DOHH2 (cell line): ENCODE measurements around the gene MAGOH.

Experiments
- H3F3A ChIP-seq: fragments of 200-600 bp; sonication (generic), shearing (Covaris generic); 2 replicates; pipeline ENCODE4 v1.6.0; 2016; ENCODE audit warnings: antibody characterized with exemption, mild to moderate bottlenecking; ENCODE audit not compliant: control insufficient read depth, insufficient read depth
- H3K27ac ChIP-seq: fragments of 200-600 bp; sonication (generic); 2 replicates; pipeline ENCODE4 v1.5.1; 2014; ENCODE audit warnings: low read depth, mild to moderate bottlenecking, low read length, moderate library complexity
- H3K27me3 ChIP-seq: fragments of 200-600 bp; sonication (generic); 2 replicates; pipeline ENCODE4 v1.6.1; 2014; ENCODE audit warnings: mild to moderate bottlenecking, low read length, mixed read lengths; ENCODE audit not compliant: control insufficient read depth
- H3K36me3 ChIP-seq: fragments of 200-600 bp; sonication (generic); 2 replicates; pipeline ENCODE4 v1.6.1; 2014; ENCODE audit warnings: mild to moderate bottlenecking, low read length, moderate library complexity, mixed read lengths; ENCODE audit not compliant: control insufficient read depth
- H3K4me1 ChIP-seq: fragments of 200-600 bp; sonication (generic); 2 replicates; pipeline ENCODE4 v1.6.1; 2014; ENCODE audit warnings: mild to moderate bottlenecking, low read length, mixed read lengths; ENCODE audit not compliant: control insufficient read depth
- H3K4me2 ChIP-seq: fragments of 200-600 bp; sonication (generic); 2 replicates; pipeline ENCODE4 v1.6.0; 2014; ENCODE audit warnings: mild to moderate bottlenecking, low read length, moderate library complexity
- H3K4me3 ChIP-seq: fragments of 200-600 bp; sonication (generic); 2 replicates; pipeline ENCODE4 v1.5.1; 2014; ENCODE audit warnings: mild to moderate bottlenecking, low read length, mixed read lengths
- H3K79me2 ChIP-seq: fragments of 200-600 bp; sonication (generic); 2 replicates; pipeline ENCODE4 v1.6.1; 2014; ENCODE audit warnings: mild to moderate bottlenecking, low read length, mixed read lengths; ENCODE audit not compliant: control insufficient read depth
- H3K9me2 ChIP-seq: fragments of 200-600 bp; sonication (generic); replicated peaks from 2 replicates; pipeline ENCODE4 v1.6.1; 2014; ENCODE audit warnings: mild to moderate bottlenecking, low read length, mixed read lengths; ENCODE audit not compliant: control insufficient read depth
- H3K9me3 ChIP-seq: fragments of 200-600 bp; sonication (generic); 2 replicates; pipeline ENCODE4 v1.6.1; 2014; ENCODE audit warnings: antibody characterized with exemption, low read length, mixed read lengths; ENCODE audit not compliant: control insufficient read depth, insufficient read depth
- H4K20me1 ChIP-seq: fragments of 200-600 bp; sonication (generic); 2 replicates; pipeline ENCODE4 v1.6.0; 2014; ENCODE audit warnings: low read depth, mild to moderate bottlenecking, antibody characterized with exemption, low read length, moderate library complexity; ENCODE audit not compliant: control insufficient read depth, insufficient read depth
- EZH2phosphoT487 ChIP-seq: fragments of 200-600 bp; sonication (generic); IDR thresholded peaks from 2 replicates; pipeline ENCODE4 v1.6.1; 2017; ENCODE audit warnings: borderline replicate concordance, mild to moderate bottlenecking, antibody characterized with exemption, low read length, moderate library complexity, mixed read lengths
- TF ChIP-seq, protein P1 (sequence below): fragments of 200-600 bp; sonication (generic); IDR thresholded peaks from one replicate; pipeline ENCODE4 v1.5.1; 2014; ENCODE audit warnings: antibody characterized with exemption, mild to moderate bottlenecking, low read depth, low read length; ENCODE audit not compliant: poor library complexity, severe bottlenecking

Gene MAGOH

DNA sequence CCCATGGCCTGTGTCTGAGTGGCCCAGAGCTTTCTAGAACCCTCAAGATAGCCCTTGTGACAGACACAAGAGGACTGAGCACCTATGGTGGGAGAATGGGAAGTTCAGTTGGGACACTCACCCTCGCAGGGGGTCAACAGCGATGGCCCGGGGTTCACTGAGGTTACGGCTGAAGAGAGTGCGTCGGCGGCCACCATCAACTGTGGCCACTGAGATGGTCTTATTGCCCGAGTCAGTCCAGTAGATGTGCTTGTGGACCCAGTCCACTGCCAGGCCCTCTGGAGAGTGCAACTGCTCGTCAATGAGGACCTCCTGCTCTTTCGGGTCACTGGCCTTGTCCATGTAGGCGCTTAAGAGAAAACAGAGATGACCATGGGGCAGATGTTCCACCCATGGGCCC is 25.7 kb upstream of the MAGOH start:
- TF ChIP-seq, protein P1, sequence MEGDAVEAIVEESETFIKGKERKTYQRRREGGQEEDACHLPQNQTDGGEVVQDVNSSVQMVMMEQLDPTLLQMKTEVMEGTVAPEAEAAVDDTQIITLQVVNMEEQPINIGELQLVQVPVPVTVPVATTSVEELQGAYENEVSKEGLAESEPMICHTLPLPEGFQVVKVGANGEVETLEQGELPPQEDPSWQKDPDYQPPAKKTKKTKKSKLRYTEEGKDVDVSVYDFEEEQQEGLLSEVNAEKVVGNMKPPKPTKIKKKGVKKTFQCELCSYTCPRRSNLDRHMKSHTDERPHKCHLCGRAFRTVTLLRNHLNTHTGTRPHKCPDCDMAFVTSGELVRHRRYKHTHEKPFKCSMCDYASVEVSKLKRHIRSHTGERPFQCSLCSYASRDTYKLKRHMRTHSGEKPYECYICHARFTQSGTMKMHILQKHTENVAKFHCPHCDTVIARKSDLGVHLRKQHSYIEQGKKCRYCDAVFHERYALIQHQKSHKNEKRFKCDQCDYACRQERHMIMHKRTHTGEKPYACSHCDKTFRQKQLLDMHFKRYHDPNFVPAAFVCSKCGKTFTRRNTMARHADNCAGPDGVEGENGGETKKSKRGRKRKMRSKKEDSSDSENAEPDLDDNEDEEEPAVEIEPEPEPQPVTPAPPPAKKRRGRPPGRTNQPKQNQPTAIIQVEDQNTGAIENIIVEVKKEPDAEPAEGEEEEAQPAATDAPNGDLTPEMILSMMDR, result no peak
- TF ChIP-seq EZH2phosphoT487, result no peak
- H3K36me3 ChIP-seq, result peaks cover 90% of the 10 kb centered on the region
- H3K27me3 ChIP-seq, result no peaks in the 10 kb centered on the region

DNA sequence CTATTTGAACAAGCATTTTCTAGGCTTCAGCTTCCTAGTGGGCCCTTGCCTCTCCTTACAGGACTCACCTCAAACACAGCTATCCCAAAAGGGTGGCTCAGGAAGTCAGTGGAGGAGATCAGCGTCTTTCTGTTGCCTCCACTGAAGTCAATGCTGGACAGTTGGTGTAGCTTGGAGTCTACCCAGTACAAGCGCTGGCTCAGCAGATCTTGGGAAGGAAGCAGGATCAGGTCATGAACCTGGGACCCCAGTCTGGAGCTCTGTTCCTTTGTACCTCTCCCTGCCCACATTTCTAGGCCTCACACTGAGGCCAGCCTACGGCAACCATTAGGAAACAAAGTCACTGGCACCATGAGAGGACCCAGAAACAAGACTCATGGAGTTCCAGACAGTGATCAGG is 23.7 kb upstream of the MAGOH start:
- H3K9me2 ChIP-seq, result no peaks in the 10 kb centered on the region
- H3K79me2 ChIP-seq, result no peaks in the 10 kb centered on the region
- H3K36me3 ChIP-seq, result peaks cover 98% of the 10 kb centered on the region
- no peak overlapping the region for H3K27ac ChIP-seq
- H3K9me3 ChIP-seq, result no peaks in the 10 kb centered on the region
- H3K4me2 ChIP-seq, result no peak overlapping the region
- no peaks in the 10 kb centered on the region for H4K20me1 ChIP-seq
- no peak overlapping the region for H3K4me3 ChIP-seq
- no peak for TF ChIP-seq EZH2phosphoT487
- TF ChIP-seq, protein P1, result no peak
- no peaks in the 10 kb centered on the region for H3F3A ChIP-seq
- no peaks in the 10 kb centered on the region for H3K27me3 ChIP-seq
- H3K4me1 ChIP-seq, result no peaks in the 10 kb centered on the region

More for the DNA sequence above, 25.7 kb upstream of the MAGOH start:
- Histone ChIP-seq H3K4me2 (no peak overlapping the region), H3K9me3 (no peaks in the 10 kb centered on the region), H3F3A (no peaks in the 10 kb centered on the region), H3K27ac (no peak overlapping the region), H3K4me3 (no peak overlapping the region), H3K79me2 (no peaks in the 10 kb centered on the region), H4K20me1 (no peaks in the 10 kb centered on the region; the same call in 1 of the 2 replicates), H3K9me2 (no peaks in the 10 kb centered on the region), H3K4me1 (no peaks in the 10 kb centered on the region)

DNA sequence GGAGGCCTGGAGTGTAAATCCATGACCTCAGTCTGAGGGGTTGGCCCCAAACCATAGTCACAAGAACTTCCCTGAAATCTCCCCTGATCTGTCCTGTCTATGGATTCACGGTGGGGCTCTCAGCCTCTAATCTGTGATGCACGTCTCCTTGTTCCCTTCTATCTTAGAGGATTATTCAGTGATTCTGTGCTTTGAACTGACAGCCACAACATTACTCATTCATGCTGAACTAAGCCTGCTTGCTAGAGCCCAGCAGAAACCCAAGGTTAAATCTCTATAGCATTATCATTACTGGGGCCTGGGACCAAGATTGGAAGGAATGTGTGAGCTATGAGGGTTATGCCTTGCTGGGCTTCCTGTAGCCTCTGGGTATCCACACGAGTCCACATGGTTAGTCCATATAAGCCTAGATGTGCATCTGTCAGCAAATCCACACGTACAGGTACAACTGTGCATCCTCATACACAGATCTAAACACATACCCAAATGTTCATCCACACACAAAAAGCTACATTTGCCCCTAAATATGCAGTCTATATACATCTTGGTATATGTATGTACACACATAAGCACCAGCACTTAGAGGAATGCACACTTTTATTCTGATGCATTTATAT is 22.4 kb upstream of the MAGOH start:
- Histone ChIP-seq H3K4me1 (no peaks in the 10 kb centered on the region), H3F3A (no peaks in the 10 kb centered on the region), H3K27me3 (no peaks in the 10 kb centered on the region), H3K79me2 (no peaks in the 10 kb centered on the region), H3K4me2 (no peak overlapping the region), H3K27ac (no peak overlapping the region), H4K20me1 (no peaks in the 10 kb centered on the region), H3K9me2 (no peaks in the 10 kb centered on the region), H3K36me3 (peaks cover 98% of the 10 kb centered on the region), H3K9me3 (no peaks in the 10 kb centered on the region), H3K4me3 (no peak overlapping the region)
- TF ChIP-seq EZH2phosphoT487, result no peak
- TF ChIP-seq, protein P1, result no peak

DNA sequence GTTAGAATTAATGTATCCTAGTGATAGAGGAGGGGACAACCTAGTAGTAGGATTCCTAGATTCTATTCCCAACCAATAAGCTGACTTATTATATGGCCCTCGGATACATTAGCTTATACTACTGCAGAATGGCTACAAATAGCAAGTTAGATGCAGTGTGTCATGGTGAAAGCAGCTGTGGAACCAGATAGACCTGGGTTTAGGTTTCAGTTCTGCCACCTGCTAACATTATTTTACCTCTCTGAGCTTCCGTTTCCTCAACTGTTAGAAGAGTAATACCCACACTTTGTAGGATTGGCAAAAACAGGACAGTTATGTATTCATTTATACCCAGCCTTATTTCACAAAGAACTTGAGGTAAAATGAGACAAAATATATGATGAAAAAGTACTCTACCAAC is 21.6 kb upstream of the MAGOH start:
- H3K79me2 ChIP-seq, result no peaks in the 10 kb centered on the region
- no peak overlapping the region for H3K4me2 ChIP-seq
- peaks cover 96% of the 10 kb centered on the region for H3K36me3 ChIP-seq
- H3F3A ChIP-seq, result no peaks in the 10 kb centered on the region
- no peak overlapping the region for H3K27ac ChIP-seq
- no peaks in the 10 kb centered on the region for H3K9me3 ChIP-seq
- no peaks in the 10 kb centered on the region for H3K27me3 ChIP-seq
- TF ChIP-seq, protein P1, result no peak
- no peak for TF ChIP-seq EZH2phosphoT487
- H3K4me3 ChIP-seq, result no peak overlapping the region
- no peaks in the 10 kb centered on the region for H3K4me1 ChIP-seq
- H3K9me2 ChIP-seq, result no peaks in the 10 kb centered on the region
- H4K20me1 ChIP-seq, result no peaks in the 10 kb centered on the region
